ENCODE data around the gene RBM4. TPM values are rescaled to one million over a fixed set of nuclear protein-coding genes. Genes with fewer than 3 reads are reported as not detected.

The RBM4 gene
- total RNA-seq, 4 donors from 2014 or later = 53.5 to 83.9 (median 57.2) TPM

GRCh38 chr11:66676931-66677598 is 38.6 kb downstream of the RBM4 start:
- H3K4me1 ChIP-seq = peaks cover 0 to 48% (median 28%) of the 10 kb centered on the region in 4 donors

GRCh38 chr11:66677599-66678375 is 39.3 kb downstream of the RBM4 start, which contains the start of gene RBM4B:
TSS of gene RBM4B (minus strand) at chr11:66677887. CDS start at chr11:66677079, 808 bp downstream.
- peak; percentile 95 to 96 for DNase-seq (ENCODE audit: low spot score in 2 of 2)
- Histone ChIP-seq H3K36me3 (no peaks in the 10 kb centered on the region), H3K27ac (peak within 1 kb of the TSS; percentile 89 to 94 (median 93)), H3K27me3 (no peaks in the 10 kb centered on the region), H3K4me1 (peaks cover 0 to 45% (median 28%) of the 10 kb centered on the region in 4 donors), H3K9me3 (no peaks in the 10 kb centered on the region), H3K4me3 (peak within 1 kb of the TSS; percentile 53 to 82 (median 74))
- no peak for TF ChIP-seq CTCF (IDR thresholded peaks at IDR 0.05)
- peak in 1 of 2 donors; percentile 92 for TF ChIP-seq EP300 (IDR thresholded peaks at IDR 0.05)
- TF ChIP-seq POLR2A (IDR thresholded peaks at IDR 0.05) = peak; percentile 58 to 86
- WGBS, 2 donors = 0% methylated on average over 28 to 44 of the region's 61 CpGs

More at GRCh38 chr11:66676931-66677598, 38.6 kb downstream of the RBM4 start:
- DNase-seq (ENCODE audit: low spot score in 2 of 2) = peak in 1 of 2 donors; percentile 11
- Histone ChIP-seq H3K9me3 (no peaks in the 10 kb centered on the region), H3K36me3 (no peaks in the 10 kb centered on the region), H3K4me3 (peak overlapping the region; percentile 53 to 82 (median 74)), H3K27ac (peak overlapping the region; percentile 89 to 94 (median 93)), H3K27me3 (no peaks in the 10 kb centered on the region)
- TF ChIP-seq CTCF (IDR thresholded peaks at IDR 0.05) (no peak), POLR2A (IDR thresholded peaks at IDR 0.05) (no peak)
- 3 to 7% methylated on average over 27 of the region's 27 CpGs for WGBS, 2 donors

GRCh38 chr11:66680966-66681645 is 42.6 kb downstream of the RBM4 start:
- H3K27me3 ChIP-seq = no peaks in the 10 kb centered on the region
- H3K27ac ChIP-seq = no peak overlapping the region
- peaks cover 0 to 22% (median 12%) of the 10 kb centered on the region in 4 donors for H3K4me1 ChIP-seq
- no peak overlapping the region for H3K4me3 ChIP-seq
- WGBS, 2 donors = 88 to 93% methylated on average over 7 of the region's 7 CpGs
- no peaks in the 10 kb centered on the region for H3K9me3 ChIP-seq
- TF ChIP-seq POLR2A (IDR thresholded peaks at IDR 0.05) = no peak
- TF ChIP-seq EP300 (IDR thresholded peaks at IDR 0.05) = no peak
- TF ChIP-seq CTCF (IDR thresholded peaks at IDR 0.05) = no peak
- H3K36me3 ChIP-seq = peaks cover 0 to 9% (median 0%) of the 10 kb centered on the region in 3 donors
- no peak for DNase-seq (ENCODE audit: low spot score in 2 of 2)

GRCh38 chr11:66683877-66684276 is 45.4 kb downstream of the RBM4 start:
- no peaks in the 10 kb centered on the region for H3K9me3 ChIP-seq
- WGBS, 2 donors = 93% methylated on average over 8 of the region's 8 CpGs
- DNase-seq (ENCODE audit: low spot score in 2 of 2) = no peak
- H3K27me3 ChIP-seq = no peaks in the 10 kb centered on the region
- H3K4me1 ChIP-seq = peaks cover 0 to 2% (median under 1%) of the 10 kb centered on the region in 4 donors
- no peak for TF ChIP-seq CTCF (IDR thresholded peaks at IDR 0.05)
- no peak for TF ChIP-seq POLR2A (IDR thresholded peaks at IDR 0.05)
- TF ChIP-seq EP300 (IDR thresholded peaks at IDR 0.05) = no peak
- H3K27ac ChIP-seq = no peak overlapping the region
- H3K36me3 ChIP-seq = peaks cover 0 to 17% (median 0%) of the 10 kb centered on the region in 3 donors
- no peak overlapping the region for H3K4me3 ChIP-seq

Data from tibial nerve (tissue), 4 donors.